GM12872 (cell line): ENCODE results near the gene OOSP4A.

ENCODE experiments used
- TF ChIP-seq, protein P1 (sequence below): IDR thresholded peaks from 3 replicates; pipeline ENCODE4 v1.5.1; 2011; ENCODE audit warnings: low read depth, mild to moderate bottlenecking, low read length, moderate library complexity; ENCODE audit not compliant: insufficient read depth

The OOSP4A gene

DNA sequence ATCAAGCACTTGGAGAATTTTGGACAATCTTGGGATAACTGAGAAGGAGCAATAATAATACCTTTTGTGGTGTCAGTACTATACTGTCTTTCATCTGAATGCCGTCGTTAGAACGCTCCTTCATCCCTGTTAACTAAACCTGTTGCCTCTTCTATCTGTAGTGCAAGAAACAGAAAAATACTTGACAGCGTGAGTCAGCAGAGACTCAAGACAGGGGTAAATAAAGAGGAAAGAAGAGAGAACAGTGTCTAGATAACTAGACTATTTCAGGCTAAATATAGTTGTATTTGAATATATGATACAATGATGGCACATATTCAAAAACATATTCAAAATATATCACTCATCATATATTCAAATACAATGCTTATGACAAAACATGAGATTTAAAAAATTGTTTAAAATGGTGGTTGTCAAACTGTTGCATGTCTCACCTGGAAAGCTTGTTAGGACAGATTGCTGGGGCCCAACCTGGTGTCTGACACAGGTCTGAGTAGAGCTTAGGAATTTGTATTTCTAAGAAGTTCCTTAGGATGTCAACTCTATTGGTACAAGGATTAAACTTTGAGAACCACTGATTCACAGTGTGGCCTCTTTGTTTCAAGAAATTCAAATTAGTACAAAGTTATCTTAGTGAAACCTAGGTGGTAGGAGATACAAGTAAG, 17.4 kb downstream of the OOSP4A start:
- TF ChIP-seq, protein P1, sequence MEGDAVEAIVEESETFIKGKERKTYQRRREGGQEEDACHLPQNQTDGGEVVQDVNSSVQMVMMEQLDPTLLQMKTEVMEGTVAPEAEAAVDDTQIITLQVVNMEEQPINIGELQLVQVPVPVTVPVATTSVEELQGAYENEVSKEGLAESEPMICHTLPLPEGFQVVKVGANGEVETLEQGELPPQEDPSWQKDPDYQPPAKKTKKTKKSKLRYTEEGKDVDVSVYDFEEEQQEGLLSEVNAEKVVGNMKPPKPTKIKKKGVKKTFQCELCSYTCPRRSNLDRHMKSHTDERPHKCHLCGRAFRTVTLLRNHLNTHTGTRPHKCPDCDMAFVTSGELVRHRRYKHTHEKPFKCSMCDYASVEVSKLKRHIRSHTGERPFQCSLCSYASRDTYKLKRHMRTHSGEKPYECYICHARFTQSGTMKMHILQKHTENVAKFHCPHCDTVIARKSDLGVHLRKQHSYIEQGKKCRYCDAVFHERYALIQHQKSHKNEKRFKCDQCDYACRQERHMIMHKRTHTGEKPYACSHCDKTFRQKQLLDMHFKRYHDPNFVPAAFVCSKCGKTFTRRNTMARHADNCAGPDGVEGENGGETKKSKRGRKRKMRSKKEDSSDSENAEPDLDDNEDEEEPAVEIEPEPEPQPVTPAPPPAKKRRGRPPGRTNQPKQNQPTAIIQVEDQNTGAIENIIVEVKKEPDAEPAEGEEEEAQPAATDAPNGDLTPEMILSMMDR: no peak

- TF ChIP-seq, protein P1: no peak
Measured at GRCh38 chr11:59983212-59983611, 19.4 kb downstream of the OOSP4A start.

- TF ChIP-seq, protein P1: no peak
Measured at GRCh38 chr11:59984368-59984767, 20.5 kb downstream of the OOSP4A start.

DNA sequence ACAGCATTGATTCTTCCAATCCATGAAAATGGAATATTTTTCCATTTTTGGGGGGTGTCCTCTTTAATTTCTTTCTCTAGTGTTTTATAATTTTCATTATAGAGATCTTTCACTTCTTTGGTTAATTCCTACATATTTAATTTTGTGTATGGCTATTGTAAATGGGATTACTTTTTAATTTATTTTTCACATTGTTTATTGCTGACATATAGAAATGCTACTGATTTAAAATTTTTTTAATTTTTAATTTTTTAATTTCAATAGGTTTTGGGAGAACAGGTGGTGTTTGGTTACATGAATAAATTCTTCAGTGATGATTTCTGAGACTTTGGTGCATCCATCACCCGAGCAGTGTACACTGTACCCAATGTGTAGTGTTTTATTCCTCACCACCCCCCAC, 26.6 kb downstream of the OOSP4A start:
- TF ChIP-seq, protein P1: no peak

DNA sequence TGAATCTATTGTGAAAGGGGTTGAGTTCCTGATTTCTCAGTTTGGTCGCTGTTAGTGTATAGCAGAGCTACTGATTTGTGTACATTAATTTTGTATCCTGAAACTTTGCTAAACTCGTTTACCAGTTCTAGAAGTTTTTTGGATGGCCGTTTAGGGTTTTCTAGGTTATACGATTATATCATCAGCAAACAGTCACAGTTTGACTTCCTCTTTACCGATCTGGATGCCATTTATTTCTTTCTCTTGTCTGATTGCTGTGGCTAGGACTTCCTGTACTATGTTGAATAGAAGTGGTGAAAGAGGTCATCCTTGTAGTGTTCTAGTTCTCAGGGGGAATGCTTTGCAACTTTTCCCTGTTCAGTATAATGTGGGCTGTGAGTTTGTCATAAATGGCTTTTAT, 28.6 kb downstream of the OOSP4A start:
- TF ChIP-seq, protein P1: no peak

DNA sequence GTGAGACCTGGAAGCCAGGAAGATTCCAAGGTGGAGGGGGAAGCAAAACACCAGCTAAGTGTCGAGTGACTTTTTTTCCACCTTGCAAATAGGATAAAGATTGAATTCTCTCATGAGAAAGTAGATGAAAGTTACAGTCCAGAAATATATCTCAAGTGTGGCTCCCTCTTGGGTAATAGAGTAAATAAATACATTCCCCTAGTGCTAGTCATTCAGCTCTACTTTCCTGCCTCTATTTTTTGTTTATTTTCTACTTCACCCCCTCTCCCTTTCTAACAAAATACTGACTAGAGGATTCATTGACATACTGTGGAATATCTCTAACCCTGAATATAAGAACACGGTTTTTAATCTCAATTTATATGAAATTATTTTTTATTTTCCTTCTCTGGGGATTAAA, 34.0 kb downstream of the OOSP4A start:
- TF ChIP-seq, protein P1: no peak

DNA sequence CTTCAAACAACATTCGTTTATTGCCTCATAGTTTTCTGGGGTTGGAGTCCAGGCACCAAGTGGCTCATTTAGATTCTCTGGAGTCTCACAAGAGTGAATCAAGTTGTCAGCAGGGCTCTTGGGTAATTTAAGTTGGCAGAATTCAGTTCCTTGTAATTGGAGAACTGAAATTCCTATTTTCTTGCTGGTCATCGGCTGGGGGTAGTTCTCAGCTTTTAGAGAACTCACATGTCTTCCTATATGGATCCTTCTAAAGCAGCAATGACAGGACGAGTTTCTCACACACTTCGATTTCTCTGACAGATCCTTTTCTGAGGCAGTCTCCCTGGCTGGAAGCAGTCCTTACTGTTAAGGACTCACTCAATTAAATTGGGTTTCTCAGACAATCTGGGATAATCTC, 35.9 kb downstream of the OOSP4A start:
- TF ChIP-seq, protein P1: no peak
